Activated T-cell treated with anti-CD3 and anti-CD28 coated beads for 48 hours (primary cell): ENCODE results near the gene LAPTM5.
"Not testable (repeated sequence)": the region's sequence is repeated elsewhere in the genome, so short reads cannot be mapped to it uniquely, and the experiment has no call there.

Source experiments
- DNase-seq: peaks from one replicate; pipeline ENCODE4 v3.0.0-alpha.2; 2020; ENCODE audit warnings: low read depth

The LAPTM5 gene

DNA sequence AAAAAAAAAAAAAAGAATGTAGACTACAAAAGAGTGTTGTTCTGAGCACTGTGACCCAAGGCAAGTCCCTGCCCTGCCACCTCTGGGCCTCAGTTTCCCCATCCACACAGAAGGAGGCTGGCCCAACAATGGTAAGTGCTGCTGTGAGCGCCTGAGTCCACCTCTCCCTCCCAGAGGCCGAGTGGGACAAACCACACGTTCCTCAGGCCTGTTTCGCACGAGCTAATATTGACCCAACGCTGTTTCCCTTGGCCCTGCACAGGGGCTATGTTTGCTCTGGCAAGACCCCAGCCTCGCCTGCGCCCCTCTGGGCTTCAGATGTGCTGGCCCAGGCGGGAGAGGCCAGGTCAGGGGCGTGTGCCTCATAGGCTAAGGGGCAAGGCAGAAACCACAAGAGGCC lies 12.6 kb upstream of the LAPTM5 start:
- no peak for DNase-seq

DNA sequence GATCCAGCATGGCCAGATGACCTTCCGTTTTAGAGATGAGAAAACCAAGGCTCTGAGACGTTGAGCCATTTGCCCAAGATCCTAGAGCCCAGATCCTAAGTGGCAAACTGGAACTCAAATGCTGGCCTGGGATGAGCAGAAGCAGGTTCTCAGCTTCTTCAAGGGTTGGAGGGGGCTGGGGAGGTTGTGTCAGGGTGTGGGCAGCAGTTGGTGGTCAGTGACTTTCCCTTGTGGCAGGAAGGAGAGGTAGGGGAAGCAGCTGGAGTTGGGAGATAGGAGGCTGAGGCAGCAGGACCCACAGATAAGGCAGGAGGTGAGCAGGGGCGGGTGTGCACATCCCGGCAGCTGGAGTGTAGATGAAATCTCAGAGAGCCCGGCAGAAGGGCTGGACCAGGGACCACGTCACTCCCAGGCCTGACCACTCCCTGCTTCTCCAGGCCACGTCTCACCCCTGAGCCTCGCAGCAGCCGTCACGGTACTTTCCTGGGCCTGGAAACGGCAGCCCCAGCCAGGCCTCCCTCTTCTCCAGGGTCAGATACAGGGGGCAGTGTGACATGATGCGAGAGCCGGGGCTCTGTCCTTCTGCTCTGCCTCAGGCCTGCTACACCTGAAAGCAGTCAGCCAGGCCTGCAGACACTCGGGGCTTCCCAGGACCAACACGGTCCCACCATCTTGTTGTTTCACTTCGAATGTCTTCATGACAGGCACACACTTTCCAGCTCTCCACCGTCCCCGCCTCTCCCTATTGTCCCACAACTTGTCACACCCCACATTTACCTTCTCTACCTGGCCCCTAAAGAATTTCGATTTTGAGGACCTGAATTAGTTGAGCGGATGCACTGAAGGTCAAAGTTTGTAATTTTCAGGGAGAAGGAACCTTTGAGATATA lies 11.5 kb upstream of the LAPTM5 start:
- no peak for DNase-seq

DNA sequence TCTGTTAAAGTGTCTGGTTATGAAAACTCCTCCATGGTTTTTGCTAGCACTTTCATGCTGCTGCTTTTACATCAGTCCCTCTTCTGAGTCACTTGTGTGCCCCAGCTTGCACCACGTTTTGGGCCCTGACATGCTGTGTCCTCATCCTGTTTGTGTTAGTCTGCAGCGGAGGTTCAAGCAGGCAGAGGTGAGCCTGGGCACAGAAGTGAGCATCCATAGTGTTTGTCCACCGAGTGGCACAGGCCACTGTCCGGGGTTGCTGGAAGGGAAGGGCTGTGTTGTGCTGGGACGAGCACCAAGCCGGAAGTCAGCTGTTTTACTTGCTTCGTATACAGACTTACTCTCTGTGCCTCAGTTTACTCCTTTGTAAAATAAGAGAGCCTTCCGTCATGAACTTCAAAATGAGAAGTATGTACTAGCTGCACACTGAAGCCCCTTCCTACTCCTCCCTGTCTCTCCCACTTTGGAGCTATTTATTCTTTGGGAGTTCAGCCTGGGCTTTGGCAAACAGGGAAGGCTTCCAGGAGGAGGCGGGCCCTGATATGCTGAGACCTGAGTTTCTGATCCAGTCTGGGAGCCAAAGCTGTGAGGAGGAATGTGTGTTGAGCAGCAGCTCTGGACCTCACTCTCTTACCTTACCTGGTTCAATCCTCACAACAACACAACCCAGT lies 10.7 kb upstream of the LAPTM5 start:
- DNase-seq, result no peak

DNA sequence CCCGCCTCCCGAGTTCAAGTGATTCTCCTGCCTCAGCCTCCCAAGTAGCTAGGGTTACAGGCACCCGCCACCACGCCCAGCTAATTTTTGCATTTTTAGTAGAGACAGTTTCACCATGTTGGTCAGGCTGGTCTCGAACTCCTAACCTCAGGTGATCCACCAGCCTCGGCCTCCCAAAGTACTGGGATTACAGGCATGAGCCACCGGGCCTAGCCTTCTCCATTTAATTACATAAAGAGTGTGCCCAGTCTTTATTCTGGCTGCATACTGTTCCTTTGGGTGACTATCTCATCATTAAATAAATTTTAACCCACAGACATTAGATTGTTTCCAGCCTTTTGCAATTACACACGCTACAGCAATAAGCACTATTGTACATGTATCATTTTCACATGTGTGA lies 9.4 kb upstream of the LAPTM5 start:
- not testable (repeated sequence) for DNase-seq

DNA sequence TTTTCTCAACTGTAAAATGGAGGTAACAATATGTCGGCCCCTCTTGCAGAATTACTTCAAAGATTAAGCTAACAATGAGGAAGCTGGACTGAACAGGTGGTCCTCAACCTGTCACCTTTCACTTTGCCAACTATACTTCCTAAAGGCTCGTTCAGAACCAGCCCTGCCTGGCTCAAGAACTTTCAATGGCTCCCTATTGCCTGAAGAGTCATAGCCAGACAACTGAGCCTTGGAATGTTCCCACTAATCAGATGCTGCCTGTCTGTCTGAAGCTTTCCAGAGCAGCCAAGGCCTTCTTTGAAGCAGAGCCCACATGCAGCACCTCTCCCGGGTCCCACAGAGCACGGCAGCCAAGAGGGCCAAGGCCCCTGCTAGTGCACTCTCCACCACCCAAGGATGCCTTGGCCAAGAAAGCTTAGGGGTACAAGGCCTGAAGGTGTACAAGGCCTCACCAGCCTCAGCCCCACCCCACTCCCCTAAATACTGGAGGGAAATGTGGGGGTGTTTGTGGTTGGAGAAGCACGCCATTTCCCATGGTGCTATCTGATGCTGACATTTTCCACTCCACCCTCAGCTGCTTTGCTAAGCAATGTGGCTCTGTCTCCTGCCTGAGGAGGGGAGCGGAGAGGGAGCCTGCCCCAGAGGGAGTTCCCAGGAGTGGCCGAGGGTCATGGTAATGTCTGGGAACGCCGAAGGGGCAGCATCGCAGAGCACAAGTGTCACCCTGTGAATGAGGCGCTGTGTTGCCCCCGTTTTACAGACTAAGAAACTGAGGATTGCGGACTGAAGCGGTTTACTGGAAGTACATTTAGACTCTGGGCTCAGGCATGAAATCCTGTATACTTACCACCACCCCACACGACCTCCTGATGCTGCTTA lies 8.2 kb upstream of the LAPTM5 start:
- DNase-seq, result no peak

DNA sequence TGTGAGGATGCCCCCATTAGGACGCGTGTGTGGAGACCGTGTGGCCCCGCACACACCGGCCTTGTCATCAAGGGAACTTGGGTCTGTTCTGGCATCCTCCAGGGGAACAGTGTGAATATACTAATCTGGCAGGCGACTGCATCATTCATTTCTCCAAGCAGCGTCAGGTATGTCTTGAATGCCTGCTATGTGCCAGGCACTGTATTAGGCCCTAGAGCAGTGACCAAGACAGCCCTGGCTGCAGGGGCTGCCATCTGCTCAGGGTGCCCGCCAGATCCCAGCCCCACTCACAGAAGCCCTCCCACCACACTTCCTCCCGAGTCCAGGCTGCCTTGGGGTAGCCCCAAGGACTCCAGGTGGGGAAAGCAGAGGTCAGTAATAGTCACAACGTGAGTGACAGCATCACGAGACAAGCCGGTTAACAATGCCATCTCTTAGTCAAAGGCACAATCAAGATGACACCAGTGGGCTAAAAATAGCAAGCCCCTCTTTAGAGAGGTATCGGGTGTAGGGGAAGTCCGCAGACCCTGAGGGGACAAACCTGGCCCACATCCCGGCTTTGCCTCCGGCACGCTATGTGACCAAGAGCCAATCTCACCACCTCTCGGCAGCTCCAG lies 7.5 kb upstream of the LAPTM5 start:
- DNase-seq, result no peak

DNA sequence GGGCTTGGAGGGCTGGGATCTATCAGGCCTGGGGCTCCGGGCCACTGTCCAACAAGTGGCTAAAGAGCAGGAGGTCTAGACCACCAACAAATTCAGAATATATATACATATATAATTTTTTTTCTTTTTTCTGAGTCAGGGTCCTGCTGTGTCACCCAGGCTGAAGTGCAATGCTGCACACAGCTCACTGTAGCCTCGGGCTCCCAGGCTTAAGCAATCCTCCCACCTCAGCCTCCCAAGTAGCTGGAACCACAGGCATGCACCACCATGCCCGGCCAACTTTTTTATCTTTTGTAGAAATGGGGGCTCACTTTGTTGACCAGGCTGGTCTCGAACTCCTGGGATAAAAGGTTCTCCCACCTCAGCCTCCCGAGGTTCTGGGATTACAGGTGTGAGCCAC lies 6.8 kb upstream of the LAPTM5 start:
- no peak for DNase-seq

DNA sequence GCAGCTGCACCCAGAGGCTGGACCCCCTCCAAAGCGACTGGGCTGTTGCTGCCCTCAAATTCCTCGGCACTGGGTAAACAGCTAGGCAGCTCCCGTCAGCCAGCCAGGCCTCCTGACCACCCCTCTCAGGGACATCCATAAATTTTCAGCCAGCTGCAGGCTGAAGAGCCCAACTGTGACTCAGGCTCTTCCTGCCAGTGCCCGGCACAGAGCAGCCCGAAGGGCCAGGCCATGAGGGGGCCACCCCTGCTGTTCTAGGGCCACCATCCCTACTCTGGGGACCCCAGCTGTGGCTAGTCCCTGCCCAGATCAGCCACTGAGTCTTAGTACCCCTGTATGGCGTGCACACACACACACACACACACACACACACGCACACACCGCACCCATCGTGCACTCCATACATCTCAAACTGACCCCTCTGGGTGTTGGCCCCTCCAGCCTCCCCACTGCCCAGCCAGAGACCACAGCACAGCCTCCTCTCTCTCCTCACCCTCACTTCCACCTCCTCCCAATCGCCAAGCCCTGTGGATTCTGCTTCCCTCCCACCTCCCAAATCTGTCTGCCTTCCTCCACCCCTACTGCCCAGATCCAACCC lies 6.2 kb upstream of the LAPTM5 start:
- DNase-seq, result no peak

DNA sequence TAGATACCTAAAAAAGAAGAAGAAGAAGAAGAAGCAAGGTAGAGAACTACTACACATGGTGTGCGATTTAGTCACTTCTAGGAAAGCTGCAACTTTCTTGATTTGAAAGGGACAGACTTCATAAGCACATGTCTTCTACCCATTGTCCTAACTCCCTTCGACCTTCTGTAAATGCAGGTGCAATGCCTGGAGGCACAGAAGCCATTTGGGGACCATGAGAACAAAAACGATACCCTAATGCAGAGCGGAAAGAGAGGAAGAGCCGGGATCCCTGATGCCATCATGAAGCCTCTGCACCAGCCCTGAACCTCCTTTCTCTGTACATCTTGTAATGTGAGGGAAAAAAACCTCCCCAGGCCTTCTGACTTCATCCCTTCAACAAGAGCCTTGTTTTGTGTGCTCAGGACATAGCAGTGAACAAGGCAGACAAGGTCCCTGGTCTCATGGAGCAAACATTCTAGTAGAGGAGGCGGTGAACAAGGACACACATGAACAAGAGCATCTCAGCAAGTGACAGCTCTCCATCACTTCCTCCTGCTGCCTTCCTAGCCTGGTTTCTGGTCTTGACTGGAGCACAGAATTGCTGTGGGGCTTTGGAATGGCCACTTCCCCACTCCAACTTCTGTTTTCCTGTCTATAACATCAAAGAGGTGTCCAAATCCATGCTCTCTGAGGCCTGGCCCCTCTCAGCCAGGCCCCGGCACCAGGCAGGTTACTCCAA lies 5.5 kb upstream of the LAPTM5 start:
- DNase-seq, result no peak

DNA sequence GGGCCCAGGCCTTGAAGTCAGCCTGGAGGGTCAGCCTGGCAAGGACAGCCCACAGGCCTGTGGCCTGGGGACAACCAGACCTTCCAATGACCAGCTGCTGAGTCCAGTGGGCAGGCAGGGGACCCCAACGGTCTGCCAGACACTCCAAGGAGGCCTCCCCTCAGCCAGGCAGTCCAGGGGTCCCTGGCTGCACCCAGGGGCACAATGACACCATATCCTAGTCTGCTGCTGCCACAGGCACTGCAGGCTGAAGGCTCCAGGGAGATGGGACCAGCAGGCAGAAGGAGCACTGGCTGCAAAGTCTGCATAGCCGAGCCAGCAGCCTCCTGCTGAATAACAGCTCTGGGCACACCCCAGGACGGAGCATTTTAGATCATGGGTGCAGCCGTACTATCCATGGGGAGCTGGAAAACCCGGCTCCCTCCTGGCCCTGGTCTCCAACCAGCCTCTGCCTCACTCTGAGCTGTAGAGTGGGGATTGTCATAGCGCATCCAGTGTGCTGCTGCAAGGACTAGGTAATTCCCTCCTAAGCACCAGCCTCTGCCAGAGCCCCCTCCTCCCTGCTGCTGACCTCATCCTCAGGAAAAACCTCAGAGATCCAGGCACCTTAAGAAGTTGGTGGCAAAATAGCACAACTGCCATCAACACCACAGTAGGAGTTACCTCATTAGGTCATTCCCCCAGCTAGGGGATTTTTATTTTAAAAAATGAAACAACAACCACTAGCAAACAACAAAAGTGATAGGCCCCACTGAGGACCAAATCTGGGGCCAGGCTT lies 4.8 kb upstream of the LAPTM5 start:
- no peak for DNase-seq

DNA sequence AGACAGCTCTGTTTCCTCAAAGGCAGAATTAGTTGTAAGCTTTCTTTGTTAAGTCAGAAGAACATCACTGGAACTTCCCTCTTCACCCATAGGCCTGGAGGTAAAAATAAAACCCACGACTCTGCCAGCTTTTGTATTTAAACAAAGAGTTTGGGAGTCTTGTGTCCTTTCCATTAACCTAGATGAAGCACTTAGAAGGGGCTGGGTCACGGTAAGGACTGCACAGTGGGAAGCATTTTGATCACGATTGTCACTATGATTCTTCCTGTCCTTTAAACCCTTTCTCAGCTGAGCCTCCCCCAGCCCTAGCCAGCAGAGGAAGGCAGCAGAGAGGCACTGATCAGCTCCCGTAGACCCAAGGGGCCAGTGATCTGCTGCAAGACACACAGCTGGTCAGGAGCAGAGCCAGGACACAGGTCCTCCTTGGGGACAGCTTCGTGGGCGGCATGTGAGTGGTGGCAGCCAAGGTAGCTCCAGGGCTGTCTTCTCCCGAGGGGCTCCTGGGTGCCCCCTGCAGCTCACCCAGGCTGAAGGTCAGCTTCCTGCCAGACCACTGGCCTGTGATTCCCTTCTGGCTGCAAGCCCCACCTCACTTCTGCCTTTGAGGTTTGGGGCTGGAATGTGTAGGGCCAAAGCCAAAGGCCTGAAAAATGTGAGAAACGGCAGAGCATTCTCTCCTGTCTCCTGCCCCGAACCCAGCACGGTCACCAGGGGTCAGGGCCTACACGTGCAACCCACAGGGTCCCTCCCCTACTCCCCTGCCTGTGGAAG lies 4.0 kb upstream of the LAPTM5 start:
- no peak for DNase-seq

DNA sequence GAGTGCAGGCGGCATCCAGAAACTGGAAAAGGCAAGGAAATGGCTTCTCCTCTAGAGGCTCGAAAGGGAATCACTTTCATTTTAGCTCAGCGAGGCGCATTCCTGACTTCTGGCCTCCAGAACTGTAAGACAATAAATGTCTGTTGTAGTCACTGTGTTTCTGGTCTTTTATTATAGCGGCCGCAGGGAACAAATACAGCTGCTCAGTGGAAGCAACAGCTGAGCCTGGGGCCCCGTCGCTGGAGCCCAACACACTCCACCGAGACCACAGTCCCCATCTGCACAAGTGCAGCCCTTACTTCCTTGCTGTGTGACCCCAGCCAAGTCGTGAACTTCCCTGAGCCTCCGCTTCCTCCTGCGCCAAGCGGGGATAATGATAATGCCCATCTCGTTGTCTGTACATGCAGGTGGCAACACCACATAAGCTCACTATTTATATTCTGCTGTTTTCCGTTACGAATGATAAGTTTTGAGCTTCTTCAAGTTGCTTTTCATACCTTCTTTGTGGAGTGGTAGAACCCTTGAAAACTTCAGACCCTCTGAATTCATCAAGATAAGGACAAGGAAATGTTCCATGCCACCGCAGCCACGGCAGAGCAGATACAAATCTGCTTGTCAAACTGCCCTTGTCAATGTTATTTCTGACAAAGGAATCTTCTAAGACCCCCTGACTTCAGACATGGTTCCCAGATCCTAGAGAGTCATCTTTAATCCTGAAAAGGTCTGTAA lies 3.2 kb upstream of the LAPTM5 start:
- no peak for DNase-seq

DNA sequence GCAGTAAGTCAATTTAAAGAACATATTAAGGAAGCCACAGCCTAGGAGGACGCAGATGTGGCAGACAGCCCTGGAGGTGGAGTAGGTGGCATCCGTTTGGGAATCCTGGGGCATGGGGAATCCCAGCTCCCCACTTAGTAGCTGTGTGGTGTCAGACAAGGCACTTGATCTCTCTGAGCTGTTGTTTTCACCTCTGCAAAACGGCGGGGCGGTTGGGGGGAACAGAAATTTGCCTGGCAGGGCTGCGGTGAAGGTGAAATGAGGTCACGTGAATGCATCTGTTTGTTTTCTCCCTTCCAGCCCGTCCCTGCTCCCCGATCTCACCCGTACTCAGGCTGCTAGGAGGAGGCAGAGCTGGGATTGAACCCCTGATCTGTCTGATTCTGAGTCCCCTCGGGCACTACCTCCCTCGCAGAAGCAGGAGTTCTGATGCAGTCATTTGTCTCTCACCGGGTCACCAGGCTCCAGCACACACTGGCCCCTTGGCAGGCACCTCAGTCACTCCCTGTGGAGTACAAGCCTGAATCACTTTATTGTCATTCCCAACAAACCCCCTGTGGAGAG lies 2.2 kb upstream of the LAPTM5 start:
- DNase-seq, result no peak

DNA sequence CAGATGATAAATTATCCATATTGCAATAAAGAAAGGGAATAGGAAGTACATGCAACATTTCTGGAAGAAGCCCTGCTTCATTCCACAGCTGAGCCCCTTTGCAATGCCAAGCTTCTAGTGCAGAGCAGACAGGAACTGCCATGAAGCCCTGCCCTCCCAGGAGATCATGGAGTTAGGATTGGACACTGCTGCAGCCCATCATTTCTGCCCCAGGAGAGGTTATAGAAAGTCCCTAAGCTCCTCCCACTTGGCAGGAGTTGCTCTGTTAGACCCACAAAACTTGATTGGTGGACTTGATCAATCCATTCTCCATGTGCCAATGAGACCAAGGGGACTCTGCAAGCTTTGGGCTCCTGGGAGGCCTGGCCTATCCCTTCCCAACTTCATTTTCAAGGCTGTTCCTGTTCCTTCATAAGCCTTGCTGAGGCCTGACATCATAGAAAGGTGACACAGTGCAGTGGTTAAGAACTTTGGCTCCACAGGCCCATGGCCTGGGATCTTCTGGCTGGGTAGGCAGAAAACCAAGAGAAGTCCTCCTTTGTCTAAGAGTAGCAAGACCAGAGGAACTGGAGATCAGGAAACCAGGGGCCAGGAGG lies 1.3 kb upstream of the LAPTM5 start:
- DNase-seq, result no peak

DNA sequence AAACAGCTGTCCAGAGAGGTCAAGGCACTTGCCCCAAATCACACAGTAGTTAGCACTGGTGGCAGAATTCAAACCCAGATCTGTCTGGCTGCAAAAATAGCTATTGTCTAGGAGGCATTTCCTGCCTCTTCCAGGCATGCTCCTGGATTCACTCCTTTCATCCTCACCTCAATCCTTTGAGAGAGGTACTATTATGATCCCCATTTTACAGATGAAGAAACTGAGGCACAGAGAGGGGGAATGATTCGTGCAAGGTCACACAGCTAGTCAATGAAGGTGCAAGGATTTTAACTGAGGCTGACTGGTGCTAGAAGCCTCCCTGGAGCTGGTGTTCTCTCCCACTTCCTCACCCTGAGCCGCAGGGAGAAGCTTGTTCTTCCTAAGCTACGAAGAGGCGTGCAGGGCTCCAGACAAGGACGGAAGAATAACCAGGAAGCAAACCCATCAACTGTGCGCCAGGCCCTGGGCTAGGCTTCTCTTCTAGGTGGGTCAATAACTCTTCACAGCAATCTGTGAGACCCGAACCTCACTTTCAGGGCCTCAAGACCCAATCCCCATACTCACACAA lies 631 bp upstream of the LAPTM5 start:
- no peak for DNase-seq

DNA sequence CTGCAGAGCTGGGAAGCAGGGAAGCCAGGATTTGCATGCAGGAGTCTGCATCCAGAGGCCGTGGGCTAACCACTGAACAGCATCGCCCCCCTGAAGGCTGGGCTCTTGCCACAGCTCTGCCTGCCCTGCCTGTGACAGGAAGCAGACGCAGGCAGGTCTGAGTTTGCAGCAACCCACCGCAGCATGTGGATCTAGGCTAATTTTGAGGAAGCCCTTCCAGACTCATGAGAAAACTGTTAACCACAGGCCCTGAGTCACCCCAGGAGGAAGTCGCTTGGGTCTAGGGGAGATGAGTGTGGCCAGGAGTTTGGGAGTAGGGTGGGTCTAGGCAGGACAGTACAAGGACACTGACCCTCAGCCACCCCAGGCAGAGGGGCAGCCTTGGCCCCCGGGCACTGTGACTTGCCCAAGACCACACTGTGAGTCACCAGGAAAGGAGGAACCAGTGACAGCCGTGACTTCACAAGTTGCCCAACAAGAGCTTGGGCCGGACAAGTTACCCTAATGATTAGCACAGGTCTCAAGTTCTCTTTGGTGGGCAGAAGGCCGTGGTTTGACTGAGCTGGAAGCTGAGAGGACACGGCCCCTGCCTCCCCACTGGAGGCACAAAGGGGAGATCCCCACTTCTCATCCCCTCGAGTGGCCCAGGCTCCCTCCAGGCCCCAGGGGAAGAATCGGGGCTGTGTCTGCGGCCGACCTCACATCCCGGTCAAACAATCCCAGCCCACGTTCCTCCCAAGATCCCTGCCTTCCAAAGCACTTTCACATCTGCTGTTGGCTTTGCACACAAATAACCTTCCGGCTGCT lies 826 bp downstream of the LAPTM5 start:
- no peak for DNase-seq

DNA sequence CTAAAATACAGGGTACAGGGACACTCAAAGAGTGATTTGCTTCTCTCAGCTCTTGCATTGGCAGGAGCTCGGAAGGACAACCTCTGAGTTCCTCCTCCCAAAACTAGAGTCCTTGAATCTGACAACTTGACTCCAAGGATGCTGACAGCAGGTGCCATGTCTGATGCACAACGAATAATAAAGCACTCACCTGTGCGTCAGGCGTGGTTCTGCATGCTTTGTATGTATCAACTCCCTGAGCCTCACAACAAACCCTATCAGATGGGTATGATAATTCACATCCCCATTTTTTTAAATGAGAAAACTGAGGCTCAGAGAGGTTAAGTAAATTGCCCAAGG lies 1.4 kb downstream of the LAPTM5 start:
- DNase-seq, result no peak
